HuH-7 (cell line): ENCODE results near the gene FGF19.
"Not testable (repeated sequence)": the region's sequence is repeated elsewhere in the genome, so short reads cannot be mapped to it uniquely, and the experiment has no call there.

ENCODE experiments used
- DNase-seq: peaks from one replicate; pipeline ENCODE4 v3.0.0; 2011; ENCODE audit warnings: low spot score

The FGF19 gene

DNA sequence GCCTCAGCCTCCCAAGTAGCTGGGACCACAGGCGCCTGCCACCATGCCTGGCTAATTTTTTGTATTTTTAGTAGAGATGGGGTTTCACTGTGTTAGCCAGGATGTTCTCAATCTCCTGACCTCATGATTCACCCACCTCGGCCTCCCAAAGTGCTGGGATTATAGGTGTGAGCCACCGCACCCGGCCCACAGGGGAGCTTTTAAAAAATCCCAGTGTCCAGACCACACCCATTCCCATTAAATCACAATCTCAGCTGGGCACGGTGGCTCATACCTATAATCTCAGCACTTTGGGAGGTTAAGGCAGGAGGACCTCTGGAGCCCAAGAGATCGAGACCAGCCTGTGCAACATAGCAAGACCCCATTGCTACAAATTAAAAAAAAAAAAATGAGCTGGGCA is 7.8 kb downstream of the FGF19 start:
- DNase-seq = not testable (repeated sequence)

DNA sequence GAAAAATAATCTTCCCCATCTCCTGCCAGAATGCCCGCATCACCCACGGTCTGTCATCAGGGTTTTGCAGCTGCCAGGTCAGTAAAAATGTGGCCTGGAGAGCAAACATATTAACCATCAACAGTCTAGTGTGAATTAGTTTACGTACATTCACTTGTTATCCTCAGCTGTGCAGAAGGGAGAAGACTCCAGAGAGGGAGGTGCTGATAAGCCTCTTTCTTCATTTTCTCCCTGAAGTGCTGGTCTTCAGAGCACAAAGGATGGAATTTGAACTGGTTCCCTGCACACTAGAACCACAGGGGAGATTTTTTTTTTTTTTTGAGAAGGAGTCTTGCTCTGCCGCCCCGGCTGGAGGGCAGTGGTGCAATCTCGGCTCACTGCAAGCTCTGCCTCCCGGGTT is 8.2 kb downstream of the FGF19 start:
- no peak for DNase-seq

DNA sequence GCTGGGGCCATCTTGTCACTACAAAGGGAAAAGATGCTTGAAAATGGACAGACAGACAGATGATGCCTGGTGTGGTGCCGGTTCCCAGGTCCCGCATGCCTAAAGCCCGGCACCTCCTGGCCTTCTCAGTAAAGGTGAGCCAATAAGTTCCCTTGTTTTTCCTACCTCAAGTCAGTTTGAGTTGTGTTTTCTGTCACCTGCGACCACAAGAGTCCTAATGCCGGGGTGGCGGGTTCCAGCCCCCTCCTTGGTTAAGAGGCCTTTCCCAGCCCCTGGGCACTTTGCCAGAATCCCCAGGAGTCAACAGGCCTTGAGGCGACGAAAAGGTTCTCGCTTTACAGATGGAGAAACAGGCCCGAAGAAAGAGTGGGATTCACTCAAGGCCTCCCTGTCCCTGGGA is 9.0 kb downstream of the FGF19 start:
- DNase-seq = no peak

DNA sequence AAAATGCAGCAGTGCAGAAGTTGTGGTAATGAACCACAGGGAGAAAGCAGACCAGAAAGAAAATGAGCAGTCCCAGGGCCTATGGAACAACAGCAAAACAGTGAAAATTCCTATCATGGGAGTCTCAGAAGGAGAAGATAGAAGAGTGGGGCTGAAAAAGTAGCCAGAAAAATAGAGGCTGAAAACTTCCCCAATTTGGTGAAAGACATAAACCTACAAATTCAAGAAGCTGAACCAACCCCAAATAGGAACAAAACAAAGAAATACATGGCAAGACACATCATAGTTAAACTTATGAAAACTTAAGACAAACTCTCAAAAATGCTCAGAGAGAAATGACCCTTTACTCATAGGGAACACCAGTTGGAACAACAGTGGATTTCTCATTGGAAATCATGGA is 11.4 kb downstream of the FGF19 start:
- no peak for DNase-seq

DNA sequence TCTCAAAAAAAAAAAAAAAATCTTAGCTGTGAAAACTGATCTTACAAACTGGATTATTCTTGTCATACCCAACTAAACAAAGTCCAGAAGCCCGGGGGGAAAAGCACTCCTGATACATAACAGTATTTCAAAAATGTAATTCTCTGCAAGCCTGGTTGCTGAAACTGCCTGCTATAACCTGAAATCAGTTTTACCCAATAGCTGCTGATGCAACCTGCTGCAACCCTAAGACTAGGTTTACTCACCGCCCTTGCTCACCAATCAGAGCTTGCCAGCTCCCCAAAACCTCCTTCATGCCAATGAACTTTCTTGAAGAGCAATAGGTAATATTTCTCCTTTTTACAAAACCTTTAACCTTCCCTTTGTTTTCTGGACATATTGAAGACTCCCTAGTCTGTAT is 12.4 kb downstream of the FGF19 start:
- no peak for DNase-seq

DNA sequence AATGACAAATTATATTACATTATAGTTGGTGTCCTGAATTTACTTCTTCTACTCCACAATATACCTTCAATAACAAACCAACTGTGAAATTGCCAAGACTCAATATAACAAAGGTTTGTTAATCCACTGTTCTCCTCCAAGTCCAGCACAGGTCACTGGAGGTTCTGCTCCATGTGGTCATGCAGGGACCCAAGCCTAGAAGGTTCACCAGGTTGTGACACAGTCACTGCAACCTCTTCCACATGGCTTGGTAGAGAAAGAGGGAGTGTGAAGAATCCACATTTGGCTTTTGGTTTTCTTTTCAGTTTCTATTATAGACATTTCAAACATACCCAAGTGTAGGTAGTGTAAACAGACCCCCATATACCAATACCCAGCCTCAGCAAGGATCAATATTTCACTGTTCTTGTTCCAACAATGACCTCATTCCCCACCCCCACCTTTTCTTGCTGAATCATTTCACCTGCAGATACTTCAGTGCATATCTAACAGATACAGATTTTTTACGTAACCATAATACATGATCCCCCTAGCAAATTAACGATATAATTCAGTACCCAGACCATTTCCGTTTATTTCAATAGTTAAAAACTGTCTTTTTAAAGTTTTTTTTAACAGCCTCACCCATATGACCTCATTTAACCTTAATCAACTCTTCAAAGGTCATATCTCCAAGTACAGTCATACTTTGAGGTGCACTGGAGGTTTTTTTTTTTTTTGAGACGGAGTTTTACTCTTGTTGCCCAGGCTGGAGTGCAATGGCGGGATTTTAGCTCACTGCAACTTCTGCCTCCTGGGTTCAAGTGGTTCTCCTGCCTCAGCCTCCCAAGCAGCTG is 14.1 kb downstream of the FGF19 start:
- DNase-seq = no peak

DNA sequence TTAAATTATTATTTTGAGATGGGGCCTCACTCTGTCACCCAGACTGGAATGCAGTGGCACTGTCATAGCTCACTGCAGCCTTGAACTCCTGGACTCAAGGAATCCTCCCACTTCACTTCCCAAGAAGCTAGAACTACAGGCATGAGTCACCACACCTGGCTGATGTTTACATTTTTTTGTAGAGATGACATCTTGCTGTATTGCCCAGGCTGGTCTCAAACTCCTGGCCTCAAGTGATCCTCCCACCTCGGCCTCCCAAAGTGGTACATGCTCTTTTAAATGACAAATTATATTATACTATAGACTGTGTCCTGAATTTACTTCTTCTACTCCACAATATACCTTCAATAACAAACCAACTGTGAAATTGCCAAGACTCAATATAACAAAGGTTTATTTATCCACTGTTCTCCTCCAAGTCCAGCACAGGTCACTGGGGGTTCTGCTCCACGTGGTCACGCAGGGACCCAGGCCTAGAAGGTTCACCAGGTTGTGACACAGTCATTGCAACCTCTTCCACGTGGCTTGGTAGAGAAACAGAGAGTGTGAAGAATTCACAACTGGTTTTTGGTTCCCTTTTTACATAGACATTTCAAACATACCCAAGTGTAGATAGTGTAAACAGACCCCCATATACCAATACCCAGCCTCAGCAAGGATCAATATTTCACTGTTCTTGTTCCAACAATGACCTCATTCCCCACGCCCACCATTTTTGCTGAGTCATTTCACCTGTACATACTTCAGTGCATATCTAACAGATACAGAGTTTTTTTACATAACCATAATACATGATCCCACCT is 15.7 kb downstream of the FGF19 start:
- not testable (repeated sequence) for DNase-seq

DNA sequence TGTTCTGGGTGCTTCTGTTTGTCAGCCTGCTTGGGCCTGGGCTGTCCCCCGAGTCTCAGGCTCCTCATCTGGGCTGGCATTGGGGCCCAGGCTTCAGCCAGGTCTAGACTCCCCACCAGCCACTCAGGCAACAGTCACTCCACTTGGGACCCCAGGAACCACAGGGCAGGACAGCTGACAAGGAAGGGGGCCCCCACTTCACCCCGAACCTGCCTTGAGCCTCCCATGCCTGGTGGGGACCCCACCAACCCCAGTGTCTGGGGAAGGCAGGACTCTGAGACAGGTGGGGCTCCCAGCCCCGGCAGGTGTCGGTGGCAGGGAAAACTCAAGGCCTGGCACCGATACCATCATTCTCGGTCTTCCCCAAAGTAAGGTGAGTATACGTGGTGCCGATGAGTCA is 17.0 kb downstream of the FGF19 start:
- DNase-seq = no peak

DNA sequence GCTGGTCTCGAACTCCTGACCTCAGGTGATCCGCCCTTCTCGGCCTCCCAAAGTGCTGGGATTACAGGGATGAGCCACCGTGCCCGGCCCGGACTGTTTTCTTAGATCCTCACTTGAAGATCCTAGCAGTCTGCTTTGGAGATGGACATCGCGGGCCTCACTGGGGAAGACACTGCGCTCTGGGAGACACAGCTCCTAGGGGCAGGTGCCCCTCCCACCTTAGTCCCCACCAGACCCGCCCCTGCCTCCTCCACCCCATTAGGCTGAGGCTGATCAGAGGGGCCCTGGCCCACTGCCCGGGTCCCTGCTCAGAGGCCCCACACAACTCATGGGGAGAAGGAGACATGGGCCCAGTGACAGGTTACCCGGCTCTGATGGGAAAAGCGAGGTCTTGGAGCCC is 17.4 kb downstream of the FGF19 start:
- no peak for DNase-seq

DNA sequence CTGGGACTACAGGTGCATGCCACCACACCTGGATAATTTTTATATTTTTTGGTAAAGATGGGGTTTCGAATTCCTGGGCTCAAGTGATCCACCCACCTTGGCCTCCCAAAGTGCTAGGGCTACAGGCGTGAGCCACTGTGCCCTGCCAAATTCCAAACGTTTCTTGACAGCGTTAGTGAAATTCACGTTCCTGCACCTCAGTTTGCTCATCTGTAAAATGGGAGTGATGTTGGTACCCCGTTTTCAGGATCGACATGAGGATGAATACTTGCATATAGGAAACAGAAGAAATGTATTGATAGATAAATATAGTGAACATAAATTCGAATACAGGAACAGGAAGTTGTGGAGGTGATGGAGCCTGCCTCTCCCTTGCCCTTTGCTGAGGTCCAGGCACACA is 18.5 kb downstream of the FGF19 start:
- no peak for DNase-seq

DNA sequence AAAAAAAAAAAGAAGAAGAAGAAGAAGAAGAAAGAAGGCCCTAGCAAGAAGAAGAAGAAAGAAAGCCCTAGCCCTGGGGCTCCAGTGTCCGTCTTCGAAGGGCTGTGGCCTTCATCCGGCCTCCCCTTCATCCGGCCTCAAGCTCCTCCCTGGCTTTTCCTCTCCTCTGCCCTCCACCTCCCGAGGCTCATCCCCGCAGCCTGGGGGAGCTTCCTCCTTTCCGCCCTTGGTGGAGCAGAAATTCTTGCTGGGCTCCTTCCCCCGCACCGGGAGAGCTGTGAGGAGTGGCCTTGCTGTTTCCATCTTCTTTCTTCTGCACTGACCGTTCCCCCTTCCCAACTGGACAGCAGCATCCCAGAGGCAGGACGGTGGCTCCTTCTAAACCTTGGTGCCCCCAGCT is 19.2 kb downstream of the FGF19 start:
- no peak for DNase-seq

DNA sequence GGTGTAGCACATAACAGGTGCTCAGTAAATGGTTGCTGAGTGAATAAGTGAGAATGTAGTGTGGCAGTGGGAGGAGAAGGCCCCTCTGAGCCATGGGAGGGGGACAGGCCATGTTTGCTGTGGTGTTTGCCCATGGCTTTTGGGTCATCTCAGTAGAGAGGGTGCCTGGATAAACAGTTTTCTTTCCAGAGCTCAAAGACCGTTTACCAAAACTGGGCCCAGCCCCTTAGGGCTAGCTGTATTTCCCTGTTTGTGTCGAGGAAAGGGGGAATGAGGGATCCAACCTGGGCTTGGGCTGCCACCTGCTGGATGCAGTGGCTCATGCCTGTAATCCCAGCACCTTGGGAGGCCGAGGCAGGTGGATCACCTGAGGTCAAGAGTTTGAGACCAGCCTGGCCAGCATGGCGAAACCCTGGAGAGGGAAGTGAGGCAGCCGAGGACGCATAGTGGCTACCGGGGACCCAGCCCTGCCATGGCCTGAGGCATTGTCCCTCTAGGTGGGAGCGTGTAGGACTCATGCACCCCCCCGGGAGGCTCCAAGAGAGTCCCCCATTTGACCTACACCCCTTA is 20.0 kb downstream of the FGF19 start:
- peak; percentile 83 for DNase-seq

DNA sequence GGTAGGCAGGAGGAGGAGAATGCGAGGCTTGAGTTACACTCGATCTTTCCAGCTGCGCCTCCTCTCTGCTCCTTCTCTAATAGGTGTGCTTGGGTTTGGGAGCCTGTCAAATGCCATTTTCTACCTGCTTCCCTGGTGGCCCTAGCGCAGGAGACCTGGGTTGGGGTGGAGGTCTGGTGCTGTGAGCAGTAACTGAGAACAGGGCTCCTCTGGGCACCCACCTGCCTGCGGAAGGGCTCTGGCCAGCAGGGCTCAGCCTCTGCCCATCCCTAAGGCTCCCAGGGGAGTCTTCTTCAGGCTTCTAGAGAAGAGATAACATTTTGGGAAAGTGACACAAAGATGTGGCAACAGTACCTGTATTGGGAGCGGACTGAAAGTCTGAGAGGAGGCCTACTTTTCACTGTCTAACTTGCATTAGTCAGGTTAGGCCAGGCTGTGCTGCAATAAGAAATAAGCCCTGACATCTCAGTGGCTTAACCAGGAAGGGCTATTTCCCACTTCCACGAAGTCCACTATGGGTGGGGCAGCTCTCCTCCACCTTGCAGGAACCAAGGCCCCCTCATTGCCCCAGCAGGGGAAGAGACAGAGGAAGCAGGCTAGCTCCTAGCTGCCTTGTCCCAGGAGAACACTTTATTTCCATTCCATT is 21.0 kb downstream of the FGF19 start:
- no peak for DNase-seq

DNA sequence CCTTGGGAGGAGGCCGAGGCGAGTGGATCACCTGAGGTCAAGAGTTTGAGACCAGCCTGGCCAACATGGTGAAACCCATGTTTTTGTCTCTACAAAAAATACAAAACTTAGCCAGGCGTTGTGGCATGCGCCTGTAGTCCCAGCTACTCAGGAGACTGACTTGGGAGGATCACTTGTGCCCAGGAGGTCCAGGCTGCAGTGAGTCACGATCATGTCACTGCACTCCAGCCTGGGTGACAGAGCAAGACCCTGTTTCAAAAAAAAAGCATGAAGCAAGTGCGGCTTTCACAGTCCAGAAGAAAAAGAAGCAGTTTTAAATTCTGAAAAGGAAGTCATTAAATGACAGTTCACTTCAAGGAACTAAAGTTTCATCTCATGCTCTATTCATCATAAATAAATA is 21.6 kb downstream of the FGF19 start:
- no peak for DNase-seq

DNA sequence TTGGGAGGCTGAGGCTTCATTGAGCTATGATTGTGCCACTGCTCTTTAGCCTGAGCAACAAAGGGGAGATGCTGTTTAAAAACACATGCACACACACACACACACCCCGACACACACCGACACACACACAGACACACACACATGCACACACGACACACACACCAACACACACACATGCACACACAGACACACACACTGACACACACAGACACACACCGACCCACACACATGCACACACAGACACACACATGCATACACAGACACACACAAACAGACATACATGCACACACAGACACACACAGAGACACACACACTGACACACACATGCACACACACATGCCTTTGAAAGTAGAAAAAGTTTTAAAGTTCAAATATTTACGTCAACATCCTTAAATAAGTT is 23.1 kb downstream of the FGF19 start:
- no peak for DNase-seq

DNA sequence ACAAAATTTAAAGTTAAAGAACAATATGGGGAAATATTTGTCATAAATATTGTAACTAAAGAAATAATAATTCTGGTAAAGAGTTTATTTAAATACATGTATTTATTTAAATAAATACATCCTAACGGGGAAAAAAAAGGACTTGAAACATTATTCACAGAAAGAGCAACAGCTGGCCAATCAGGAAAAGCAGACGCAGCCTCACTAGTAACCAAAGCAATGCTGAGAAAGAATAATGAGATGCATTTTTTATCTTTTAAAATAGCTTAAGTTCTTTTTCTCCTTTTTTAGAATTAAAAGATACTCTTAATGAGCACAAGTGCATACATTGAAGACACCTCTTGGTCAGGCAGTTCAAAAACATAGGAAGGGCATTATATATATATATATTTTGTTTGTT is 26.1 kb downstream of the FGF19 start:
- no peak for DNase-seq

DNA sequence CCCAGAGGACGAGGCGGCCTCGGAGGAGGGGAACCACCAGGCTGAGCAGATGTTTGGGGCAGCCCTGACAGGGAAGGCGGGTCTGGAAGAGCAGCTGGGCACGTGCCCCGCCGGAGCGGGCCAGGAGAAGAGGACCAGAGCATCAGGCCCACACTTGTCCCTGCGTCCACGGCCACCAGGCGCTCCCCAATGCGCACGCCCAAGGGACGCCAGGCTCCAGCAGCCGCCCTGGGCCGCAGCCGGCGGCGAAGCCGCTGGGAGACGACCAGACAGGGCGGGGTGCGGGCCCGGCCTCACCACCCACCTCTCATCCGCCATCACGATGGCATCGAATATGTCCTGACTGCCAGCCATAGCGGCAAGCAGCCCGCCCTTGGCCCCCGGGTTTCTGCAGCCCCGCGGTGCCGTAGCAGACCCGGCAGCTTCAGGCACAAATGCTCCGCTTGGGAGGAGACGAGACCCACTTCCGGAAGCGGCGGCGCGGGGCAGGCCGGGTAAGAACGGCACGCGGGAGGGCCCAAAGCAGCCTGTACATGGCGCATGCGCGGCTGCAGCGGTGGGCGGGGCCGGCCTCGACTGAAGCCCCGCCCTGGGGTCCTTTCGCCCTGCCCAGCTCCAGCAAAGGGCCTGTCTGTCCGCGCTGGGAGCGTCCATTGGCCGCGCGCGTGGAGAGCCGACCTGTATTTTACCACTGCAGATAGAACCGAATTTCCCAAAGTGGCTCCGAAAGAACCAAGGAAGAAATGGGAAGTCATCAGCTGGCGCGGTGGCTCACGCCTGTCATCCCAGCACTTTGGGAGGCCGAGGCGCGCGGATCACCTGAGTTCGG is 28.7 kb downstream of the FGF19 start, which contains the start of gene LTO1:
Gene LTO1, minus strand, starts transcription at position 468 of the 829 bp plus-strand sequence. Its CDS starts 114 bp downstream, at position 354.
- DNase-seq = peak; percentile 100

DNA sequence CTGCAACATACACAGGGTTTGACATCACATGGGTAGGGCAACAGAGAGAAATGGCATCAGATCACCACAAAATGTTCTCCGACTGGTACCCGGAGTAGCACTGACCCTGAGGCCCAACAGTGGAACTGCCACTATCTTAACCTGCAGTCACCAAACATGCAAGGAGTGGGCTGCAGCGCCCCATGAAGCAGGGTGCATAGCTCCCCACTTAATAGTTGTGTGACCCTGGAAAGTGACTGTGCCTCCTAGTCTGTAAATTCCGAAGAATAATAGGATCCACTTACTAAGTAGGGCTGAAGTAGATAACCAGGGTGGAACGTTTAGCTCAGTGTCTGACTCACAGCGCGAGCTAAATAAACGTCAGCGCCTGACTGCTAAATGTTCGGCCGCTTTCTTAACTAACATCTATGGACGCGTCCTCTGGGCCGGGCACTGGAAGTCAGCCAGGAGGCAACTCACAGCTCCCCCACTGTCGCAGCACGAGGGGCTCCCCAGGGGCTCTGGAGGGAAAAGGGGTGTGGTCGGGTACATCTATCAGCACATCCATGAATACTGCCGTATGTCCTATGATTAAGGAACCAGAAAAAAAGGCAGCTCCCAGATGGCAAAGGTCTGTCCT is 29.4 kb downstream of the FGF19 start:
- no peak for DNase-seq

DNA sequence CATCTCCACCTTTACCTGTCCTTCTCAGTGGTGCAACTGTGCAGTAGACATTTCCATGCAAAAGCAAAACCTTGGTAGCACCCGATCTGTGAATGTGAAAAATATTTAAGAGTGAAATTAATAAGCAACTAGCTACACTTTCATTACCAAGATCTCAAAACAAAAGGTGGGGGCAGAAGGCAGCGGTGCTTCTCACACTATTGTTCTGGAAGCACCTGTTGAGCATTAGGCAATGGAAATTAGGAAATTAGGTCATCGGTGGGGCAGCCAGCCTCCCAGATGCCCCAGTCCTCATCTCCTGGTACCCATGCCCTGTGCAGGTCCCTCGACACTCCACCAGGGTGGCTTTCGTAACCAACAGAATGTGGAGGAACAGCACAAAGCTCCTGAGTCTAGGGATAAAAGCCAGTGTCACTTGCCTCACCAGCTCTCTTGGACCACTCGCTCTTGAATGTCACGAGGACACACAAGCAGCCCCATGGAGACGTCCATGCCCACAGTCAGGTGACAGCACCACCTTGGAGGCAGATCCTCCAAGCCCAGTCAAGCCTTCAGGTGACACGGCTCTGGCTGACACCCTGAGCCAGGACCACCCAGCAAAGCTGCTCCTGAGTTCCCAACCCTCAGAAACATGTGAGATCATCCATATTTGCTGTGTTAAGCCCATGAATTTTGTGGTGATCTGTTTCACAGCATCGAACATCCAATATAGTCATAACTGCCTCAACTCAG is 31.9 kb downstream of the FGF19 start:
- no peak for DNase-seq

DNA sequence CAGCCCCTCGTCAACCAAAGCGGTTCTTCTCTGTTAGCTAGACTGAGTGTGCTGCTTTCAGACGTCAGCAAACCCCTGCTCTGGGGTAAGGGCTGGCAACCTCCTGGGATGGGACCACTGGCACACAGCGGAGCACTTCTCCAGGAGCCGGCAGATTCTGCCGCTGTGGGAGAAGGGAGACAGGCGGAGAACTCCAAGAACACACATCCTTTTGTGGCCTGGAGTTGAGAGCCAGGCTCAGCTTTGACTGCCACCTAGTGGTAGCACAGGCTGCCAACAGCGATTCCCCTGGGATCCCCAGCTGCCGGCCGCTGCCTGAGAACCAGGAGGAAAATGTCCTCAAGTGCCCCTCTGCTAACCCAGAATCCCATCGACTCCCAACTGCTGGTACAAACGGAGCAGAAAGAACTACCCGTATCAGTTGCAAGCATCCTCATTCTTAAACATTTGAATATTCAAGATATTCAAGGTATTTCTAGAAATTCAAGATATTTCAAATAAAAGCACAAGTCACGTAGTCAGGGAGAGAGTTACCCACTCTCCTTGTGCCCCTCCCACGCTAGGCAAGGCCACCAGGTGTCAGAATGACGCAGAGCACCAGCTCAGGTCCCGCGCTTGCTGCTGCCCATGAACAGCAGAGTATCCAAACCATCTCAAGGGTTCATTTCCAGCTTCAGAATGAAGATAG is 33.5 kb downstream of the FGF19 start:
- DNase-seq = peak; percentile 100
